Spleen (tissue), 11 donors: ENCODE data around the gene IFT80. TPM values are rescaled to one million over a fixed set of nuclear protein-coding genes. Genes with fewer than 3 reads are reported as not detected.

ENCODE experiments used
- DNase-seq: peaks from one replicate; pipeline ENCODE4 v3.0.0-alpha.2; 2020
- H3K27ac ChIP-seq, 8 donors: fragments of 200-600 bp; sonication (generic) in 7 of 8; 1 replicate in 4 of 8; 2 replicates in 4 of 8; pipeline versions ENCODE4 v1.5.0 to v1.8.0; 2016 to 2021; ENCODE audit warnings: inconsistent platforms in 4 of 8, mild to moderate bottlenecking in 4 of 8, moderate library complexity in 1 of 8
- H3K27me3 ChIP-seq, 7 donors: fragments of 200-600 bp; sonication (generic) in 6 of 7; replicated peaks in 1 of 7; 1 replicate in 4 of 7; 2 replicates in 3 of 7; pipeline versions ENCODE4 v1.5.0 to v1.8.0; 2016 to 2021; ENCODE audit warnings: inconsistent platforms in 3 of 7, mild to moderate bottlenecking in 1 of 7
- H3K36me3 ChIP-seq, 6 donors: fragments of 200-600 bp; sonication (generic) in 5 of 6; 1 replicate in 4 of 6; 2 replicates in 2 of 6; pipeline versions ENCODE4 v1.5.0 to v1.8.0; 2016 to 2021; ENCODE audit warnings: inconsistent platforms in 2 of 6
- H3K4me1 ChIP-seq, 6 donors: fragments of 200-600 bp; sonication (generic) in 5 of 6; 1 replicate in 3 of 6; 2 replicates in 3 of 6; pipeline versions ENCODE4 v1.5.0 to v1.8.0; 2016 to 2021; ENCODE audit warnings: inconsistent platforms in 3 of 6
- H3K4me3 ChIP-seq, 8 donors: fragments of 200-600 bp; sonication (generic) in 7 of 8; 1 replicate in 4 of 8; 2 replicates in 4 of 8; pipeline versions ENCODE4 v1.5.0 to v1.8.0; 2016 to 2021; ENCODE audit warnings: inconsistent platforms in 4 of 8, mild to moderate bottlenecking in 4 of 8, moderate library complexity in 2 of 8
- H3K9me3 ChIP-seq, 8 donors: fragments of 200-600 bp; sonication (generic) in 7 of 8; 1 replicate in 4 of 8; 2 replicates in 4 of 8; pipeline versions ENCODE4 v1.5.0 to v1.8.0; 2016 to 2021; ENCODE audit warnings: inconsistent platforms in 4 of 8
- CTCF ChIP-seq, 11 experiments: fragments of 200-600 bp in 7 of 11; fragments of 450-650 bp in 4 of 11; sonication (generic) in 4 of 11; IDR thresholded peaks in 8 of 11; conservative IDR thresholded peaks in 3 of 11; 1 replicate in 7 of 11; 2 replicates in 4 of 11; pipeline versions ENCODE4 v1.4.0 to v1.8.0; 2016 to 2021; ENCODE audit warnings: antibody characterized with exemption in 11 of 11, inconsistent platforms in 4 of 11, mild to moderate bottlenecking in 1 of 11
- POLR2A ChIP-seq, 3 donors: fragments of 450-650 bp; IDR thresholded peaks; one replicate each; pipeline ENCODE4 v1.5.1; 2017; ENCODE audit warnings: antibody characterized with exemption in 3 of 3, mild to moderate bottlenecking in 1 of 3
- POLR2AphosphoS5 ChIP-seq, 3 donors: sonication (generic); formaldehyde crosslinking; IDR thresholded peaks; one replicate each; pipeline ENCODE4 v1.5.1; 2017; ENCODE audit warnings: antibody characterized with exemption in 3 of 3
- WGBS, 5 donors: extraction: QIAGEN DNeasy Blood & Tissue Kit in 3 of 5; methylation state at CpG; one replicate each; pipeline versions ENCODE4 v1.1.5 to v1.1.7; 2013 to 2018; 5-methylcytosine and 5-hydroxymethylcytosine counted together
- intact Hi-C: fragments of 100-400 bp; cut with DNase I; formaldehyde crosslinking; loops from one replicate; pipeline ENCODE4 v1.15.0; 2023; ENCODE audit warnings: low total_unique reads
- polyA plus RNA-seq, 3 donors: library from polyadenylated mRNA; stranded (reverse); fragments of 200-250 nt; gene quantifications; one replicate each; pipeline ENCODE4 v1.2.1, GENCODE V29; 2013
- total RNA-seq, 7 donors: library from RNA; depleted of rRNA in 3 of 7; stranded (reverse); fragments of >200 nt in 3 of 7; fragmentation: NEBNext Ultra II Directional in 4 of 7; extraction: Animal tissue kit (Norgen Biotek cat#: 25700) in 4 of 7; gene quantifications; one replicate each; pipeline versions ENCODE4 v1.1.0 to v1.2.1, GENCODE V29; 2016 to 2021
- donor health status: healthy with polysubstance abuse.
- donor health status: DM: no; HTN: no; CAD: no; lungs with moderate emphysema.
- donor health status: DM: no; HTN: no; CAD: no.
- donor health status: Bipolar disorder and iron deficiency.
- donor health status: healthy.
- donor health status: DM: no; HTN: no; CAD: no.
- donor health status: DM: yes; HTN: yes; CAD: no.

The IFT80 gene
- total and polyA plus RNA-seq, 10 donors: 15.3 to 44.0 (median 21.5) TPM

- no peak for DNase-seq
- intact Hi-C loops: no loop called here
- Histone ChIP-seq H3K27me3 (no peaks in the 10 kb centered on the region), H3K9me3 (no peaks in the 10 kb centered on the region), H3K27ac (no peak overlapping the region), H3K4me3 (no peak overlapping the region), H3K4me1 (no peaks in the 10 kb centered on the region), H3K36me3 (peaks cover 0 to 13% (median 0%) of the 10 kb centered on the region in 6 donors)
- no peak for TF ChIP-seq CTCF (IDR thresholded peaks at IDR 0.05 in 8 of 11, conservative IDR thresholded peaks at IDR 0.05 in 3 of 11)
- no peak for TF ChIP-seq POLR2AphosphoS5 (IDR thresholded peaks at IDR 0.05)
- TF ChIP-seq POLR2A (IDR thresholded peaks at IDR 0.05): no peak
Measured at GRCh38 chr3:160296591-160296990, 102.4 kb downstream of the IFT80 start.

- Histone ChIP-seq H3K27ac (no peak overlapping the region), H3K27me3 (no peaks in the 10 kb centered on the region), H3K36me3 (peaks cover 0 to 6% (median 0%) of the 10 kb centered on the region in 6 donors), H3K9me3 (no peaks in the 10 kb centered on the region), H3K4me3 (no peak overlapping the region), H3K4me1 (no peaks in the 10 kb centered on the region)
- 73 to 94% (median 89%) methylated on average over 3 of the region's 3 CpGs for WGBS, 5 donors
- TF ChIP-seq POLR2A (IDR thresholded peaks at IDR 0.05) (no peak), POLR2AphosphoS5 (IDR thresholded peaks at IDR 0.05) (no peak), CTCF (IDR thresholded peaks at IDR 0.05 in 8 of 11, conservative IDR thresholded peaks at IDR 0.05 in 3 of 11) (no peak)
- DNase-seq: no peak
- intact Hi-C loops: no loop called here
Measured at GRCh38 chr3:160291909-160292299, 107.1 kb downstream of the IFT80 start.

GRCh38 chr3:160291290-160291908 is 107.6 kb downstream of the IFT80 start:
- no peaks in the 10 kb centered on the region for H3K4me1 ChIP-seq
- H3K36me3 ChIP-seq: peaks cover 0 to 6% (median 0%) of the 10 kb centered on the region in 6 donors
- intact Hi-C loops: no loop called here
- no peak overlapping the region for H3K27ac ChIP-seq
- DNase-seq: no peak
- H3K9me3 ChIP-seq: no peaks in the 10 kb centered on the region
- H3K4me3 ChIP-seq: no peak overlapping the region
- H3K27me3 ChIP-seq: no peaks in the 10 kb centered on the region
- WGBS, 5 donors: 94 to 100% (median 94%) methylated on average over 5 of the region's 5 CpGs
- TF ChIP-seq CTCF (IDR thresholded peaks at IDR 0.05 in 8 of 11, conservative IDR thresholded peaks at IDR 0.05 in 3 of 11): no peak
- no peak for TF ChIP-seq POLR2A (IDR thresholded peaks at IDR 0.05)
- TF ChIP-seq POLR2AphosphoS5 (IDR thresholded peaks at IDR 0.05): no peak

- no peak overlapping the region for H3K4me3 ChIP-seq
- intact Hi-C loops: no loop called here
- H3K27ac ChIP-seq: no peak overlapping the region
- TF ChIP-seq POLR2A (IDR thresholded peaks at IDR 0.05) (no peak), CTCF (IDR thresholded peaks at IDR 0.05 in 8 of 11, conservative IDR thresholded peaks at IDR 0.05 in 3 of 11) (no peak), POLR2AphosphoS5 (IDR thresholded peaks at IDR 0.05) (no peak)
- H3K27me3 ChIP-seq: no peaks in the 10 kb centered on the region
- peaks cover 0 to 11% (median 0%) of the 10 kb centered on the region in 6 donors for H3K36me3 ChIP-seq
- H3K9me3 ChIP-seq: no peaks in the 10 kb centered on the region
- WGBS, 5 donors: 95 to 100% (median 97%) methylated on average over 1 of the region's 1 CpG
- H3K4me1 ChIP-seq: no peaks in the 10 kb centered on the region
- no peak for DNase-seq
Measured at GRCh38 chr3:160287666-160288065, 111.4 kb downstream of the IFT80 start.
